NCI-H146 treated with DMSO at 0.1 percent for 48 hours (cell line): ENCODE data around the gene AGPAT3.

Source experiments
- DNase-seq: peaks from one replicate; lab custom pipeline; 2025; ENCODE audit not compliant: unreplicated experiment; lab: John Stamatoyannopoulos, UW

AGPAT3 gene

GRCh38 chr21:43934716-43935705, 70.0 kb downstream of the AGPAT3 start:
- no peak for DNase-seq

- no peak for DNase-seq
Measured at GRCh38 chr21:43935711-43936110, 70.7 kb downstream of the AGPAT3 start.

- no peak for DNase-seq
Measured at GRCh38 chr21:43936247-43936967, 71.4 kb downstream of the AGPAT3 start.

- DNase-seq = no peak
Measured at GRCh38 chr21:43937051-43937832, 72.2 kb downstream of the AGPAT3 start.

- DNase-seq = no peak
Measured at GRCh38 chr21:43937891-43938309, 72.9 kb downstream of the AGPAT3 start.

- DNase-seq = no peak
Measured at GRCh38 chr21:43938751-43939442, 73.9 kb downstream of the AGPAT3 start.

- no peak for DNase-seq
Measured at GRCh38 chr21:43939443-43940328, 74.7 kb downstream of the AGPAT3 start.

- no peak for DNase-seq
Measured at GRCh38 chr21:43940329-43941050, 75.5 kb downstream of the AGPAT3 start.

- no peak for DNase-seq
Measured at GRCh38 chr21:43942201-43942600, 77.2 kb downstream of the AGPAT3 start.

- no peak for DNase-seq
Measured at GRCh38 chr21:43942621-43943020, 77.6 kb downstream of the AGPAT3 start.

- DNase-seq = no peak
Measured at GRCh38 chr21:43943512-43944077, 78.6 kb downstream of the AGPAT3 start.

- no peak for DNase-seq
Measured at GRCh38 chr21:43944078-43944633, 79.1 kb downstream of the AGPAT3 start.

- no peak for DNase-seq
Measured at GRCh38 chr21:43944757-43945156, 79.7 kb downstream of the AGPAT3 start.

- DNase-seq = no peak
Measured at GRCh38 chr21:43948740-43949498, 83.9 kb downstream of the AGPAT3 start.

- no peak for DNase-seq
Measured at GRCh38 chr21:43949499-43950208, 84.6 kb downstream of the AGPAT3 start.

GRCh38 chr21:43950481-43950880, 85.5 kb downstream of the AGPAT3 start:
- DNase-seq = no peak

- no peak for DNase-seq
Measured at GRCh38 chr21:43950936-43951335, 85.9 kb downstream of the AGPAT3 start.
